K562 (cell line): ENCODE measurements around the gene STIM1. TPM values are rescaled to one million over a fixed set of nuclear protein-coding genes. Genes with fewer than 3 reads are reported as not detected.

Source experiments
- ATAC-seq: fragments of 200-7000 bp; cut with Tn5 transposase; 3 replicates; pipeline ENCODE4 v1.9.1; 2020; ENCODE audit warnings: moderate library complexity
- BruUV-seq: library from RNA; stranded (reverse); fragments of 400-500 nt; replicated peaks from 2 replicates; lab custom pipeline; 2021; lab: Mats Ljungman, UMichigan
- CTCF ChIA-PET: fragments of 300-600 bp; formaldehyde crosslinking; extraction: SDS; loops from one replicate; lab custom pipeline; 2021; ENCODE audit warnings: low intra/inter-chr PET ratio; lab: Yijun Ruan, JAX
- POLR2A ChIA-PET: fragments of 300-600, 350-650 bp; sonication (Branson Sonifier 250); formaldehyde crosslinking; extraction: SDS; loops from one replicate; lab custom pipeline; 2021; ENCODE audit warnings: antibody characterized with exemption, inconsistent platforms; lab: Yijun Ruan, JAX
- DNase-seq, 4 experiments: peaks; one replicate each; pipeline versions ENCODE4 v3.0.0 to v3.0.0-alpha.2; 2011 to 2018; ENCODE audit warnings: low spot score in 3 of 4, mixed read lengths in 3 of 4; ENCODE audit errors: extremely low read depth in 1 of 4
- FAIRE-seq: peaks from 2 replicates; lab custom pipeline; 2011; peaks lifted over from hg19 to GRCh38; lab: Jason Lieb, UNC
- H2AFZ ChIP-seq: 2 replicates; pipeline ENCODE4 v1.6.0; 2011; ENCODE audit warnings: low read depth, low read length, control low read depth, inconsistent platforms
- H3K27ac ChIP-seq: fragments of 200-600 bp; 3 replicates; pipeline ENCODE4 v1.8.0; 2011; ENCODE audit warnings: low read depth, mild to moderate bottlenecking, control low read depth, inconsistent platforms, low read length, moderate library complexity, mixed read lengths; ENCODE audit errors: extremely low read depth
- H3K27me3 ChIP-seq, 2 experiments: fragments of 300-600 bp in 1 of 2; 2 replicates in 1 of 2; 3 replicates in 1 of 2; pipeline versions ENCODE4 v1.6.0 to v1.8.0; 2011; ENCODE audit warnings: inconsistent platforms in 2 of 2, low read length in 2 of 2, mild to moderate bottlenecking in 1 of 2, mixed read lengths in 1 of 2, moderate library complexity in 1 of 2; ENCODE audit not compliant: control insufficient read depth in 2 of 2, insufficient read depth in 2 of 2
- H3K36me3 ChIP-seq: fragments of 300-600 bp; 3 replicates; pipeline ENCODE4 v1.8.0; 2011; ENCODE audit warnings: mild to moderate bottlenecking, low read length, inconsistent platforms; ENCODE audit not compliant: control insufficient read depth, insufficient read depth
- H3K4me1 ChIP-seq, 2 experiments: fragments of 200-600 bp in 1 of 2; replicated peaks in 1 of 2; 2 replicates in 1 of 2; 3 replicates in 1 of 2; pipeline versions ENCODE4 v1.5.1 to v1.8.0; 2011; ENCODE audit warnings: inconsistent platforms in 2 of 2, low read length in 2 of 2, mild to moderate bottlenecking in 1 of 2, mixed read lengths in 1 of 2, moderate library complexity in 1 of 2; ENCODE audit not compliant: control insufficient read depth in 2 of 2, insufficient read depth in 2 of 2
- H3K4me2 ChIP-seq: 2 replicates; pipeline ENCODE4 v1.6.1; 2011; ENCODE audit warnings: low read length, control low read depth, inconsistent platforms, mixed read lengths; ENCODE audit not compliant: insufficient read depth
- H3K4me3 ChIP-seq: fragments of 200-600 bp; sonication (generic), shearing (Covaris generic); 2 replicates; pipeline ENCODE4 v1.5.1; 2016; ENCODE audit warnings: control low read depth, inconsistent platforms
- H3K79me2 ChIP-seq: fragments of 200-600 bp; 3 replicates; pipeline ENCODE4 v1.8.0; 2011; ENCODE audit warnings: low read length, inconsistent platforms; ENCODE audit not compliant: control insufficient read depth, insufficient read depth
- H3K9ac ChIP-seq, 2 experiments: 2 replicates each; pipeline versions ENCODE4 v1.6.0 to v1.6.1; 2011; ENCODE audit warnings: low read depth in 2 of 2, low read length in 2 of 2, control low read depth in 1 of 2, inconsistent platforms in 1 of 2, mild to moderate bottlenecking in 1 of 2, mixed read lengths in 1 of 2; ENCODE audit not compliant: insufficient read depth in 1 of 2
- H3K9me1 ChIP-seq: one replicate; pipeline ENCODE4 v1.6.0; 2011; ENCODE audit warnings: inconsistent platforms, mild to moderate bottlenecking, low read length, moderate library complexity; ENCODE audit not compliant: control insufficient read depth, insufficient read depth
- H3K9me3 ChIP-seq: replicated peaks from 2 replicates; pipeline ENCODE4 v1.5.1; 2011; ENCODE audit warnings: low read depth, low read length, inconsistent platforms; ENCODE audit not compliant: control insufficient read depth, insufficient read depth
- H4K20me1 ChIP-seq: replicated peaks from 2 replicates; pipeline ENCODE4 v1.6.1; 2011; ENCODE audit warnings: low read length, inconsistent platforms, mixed read lengths; ENCODE audit not compliant: control insufficient read depth, insufficient read depth
- DACH1 ChIP-seq: fragments of 450-650 bp; IDR thresholded peaks from 2 replicates; pipeline ENCODE4 v1.6.1; 2018; ENCODE audit not compliant: partially characterized antibody
- EGR1 ChIP-seq: fragments of 450-650 bp; conservative IDR thresholded peaks from 2 replicates; pipeline ENCODE4 v1.6.1; 2017; ENCODE audit warnings: mild to moderate bottlenecking
- KLF1 ChIP-seq: fragments of 450-650 bp; IDR thresholded peaks from 2 replicates; pipeline ENCODE4 v1.6.1; 2016; ENCODE audit warnings: missing genetic modification characterization, missing compliant biosample characterization
- KLF13 ChIP-seq: fragments of 450-650 bp; IDR thresholded peaks from 2 replicates; pipeline ENCODE4 v1.6.1; 2016; ENCODE audit warnings: missing genetic modification characterization, low read depth, mild to moderate bottlenecking, missing compliant biosample characterization, moderate library complexity, borderline replicate concordance
- LARP7 ChIP-seq: fragments of 450-650 bp; IDR thresholded peaks from 2 replicates; pipeline ENCODE4 v1.6.1; 2016
- MAFF ChIP-seq: IDR thresholded peaks from 2 replicates; pipeline ENCODE4 v1.6.1; 2012; ENCODE audit warnings: low read length, improper control_type of control experiment
- PHTF2 ChIP-seq: fragments of 250-450 bp; sonication (Bioruptor Pico); IDR thresholded peaks from 2 replicates; pipeline ENCODE4 v1.5.0; 2021; ENCODE audit warnings: mild to moderate bottlenecking
- RBM15 ChIP-seq: fragments of 200-400 bp; formaldehyde crosslinking; IDR thresholded peaks from 2 replicates; pipeline ENCODE4 v1.6.1; 2018; ENCODE audit warnings: mild to moderate bottlenecking, low read length, moderate library complexity; ENCODE audit not compliant: insufficient read depth
- SMAD1 ChIP-seq: fragments of 150-350 bp; IDR thresholded peaks from 2 replicates; pipeline ENCODE4 v1.6.1; 2014; ENCODE audit warnings: low read length, low read depth; ENCODE audit not compliant: partially characterized antibody
- TAF15 ChIP-seq: fragments of 200-400 bp; formaldehyde crosslinking; IDR thresholded peaks from 2 replicates; pipeline ENCODE4 v1.6.1; 2017; ENCODE audit warnings: mild to moderate bottlenecking, low read depth, low read length, moderate library complexity
- ZBTB12 ChIP-seq: fragments of 250-450 bp; sonication (Bioruptor Pico); IDR thresholded peaks from 2 replicates; pipeline ENCODE4 v1.4.0; 2020
- ZNF146 ChIP-seq: IDR thresholded peaks from one replicate; pipeline ENCODE4 v1.6.1; 2018; ENCODE audit warnings: missing compliant biosample characterization; ENCODE audit not compliant: unreplicated experiment
- ZNF77 ChIP-seq: fragments of 250-450 bp; sonication (Bioruptor Pico); IDR thresholded peaks from 2 replicates; pipeline ENCODE4 v1.5.0; 2020
- WGBS: fragments of 100-300 bp; shearing (Covaris generic); methylation state at CpG from one replicate; pipeline ENCODE4 v1.1.6; 2016; ENCODE audit warnings: low coverage, mixed read lengths; ENCODE audit not compliant: insufficient coverage; ENCODE audit errors: missing lambda C conversion rate; 5-methylcytosine and 5-hydroxymethylcytosine counted together
- in situ Hi-C: fragments of 300-500 bp; cut with MboI; formaldehyde crosslinking; loops from 4 replicates; pipeline ENCODE4 v1.15.0; 2018; ENCODE audit warnings: inconsistent platforms, mixed read lengths
- intact Hi-C: fragments of 100-400 bp; cut with micrococcal nuclease; formaldehyde crosslinking; loops from 2 replicates; pipeline ENCODE4 v1.14.2; 2022
- polyA plus RNA-seq, 8 experiments: library from polyadenylated mRNA; depleted of rRNA in 4 of 8; stranded (reverse) in 5 of 8; unstranded in 3 of 8; fragments of >200 nt; fragmentation: Nextera tagmentation in 2 of 8; fragmentation: Illumina TruSeq in 1 of 8; extraction: Ambion mirVana in 2 of 8; extraction: Trizol in 1 of 8; gene quantifications; 2 replicates each; pipeline versions ENCODE4 v1.2.1 to v1.2.3, GENCODE V29; 2011 to 2014; ENCODE audit warnings: inconsistent platforms in 1 of 8, missing spikeins in 1 of 8
- total RNA-seq, 7 experiments: library from RNA; depleted of rRNA in 6 of 7; stranded (reverse); fragments of >200 nt in 6 of 7; fragmentation: Illumina TruSeq in 2 of 7; extraction: Trizol in 2 of 7; gene quantifications; 2 replicates each; pipeline versions ENCODE4 v1.2.1 to v1.2.3, GENCODE V29; 2011 to 2021; ENCODE audit warnings: low replicate concordance in 1 of 7
- TF ChIP-seq, protein P1 (sequence below): fragments of 200-800 bp; sonication (Bioruptor generic); IDR thresholded peaks from 2 replicates; pipeline ENCODE4 v1.6.1; 2017; ENCODE audit warnings: missing genetic modification characterization, missing compliant biosample characterization

The STIM1 gene
- total and polyA plus RNA-seq, 9 of the 15 experiments (the other 6 are each of a cell fraction or from before 2014, with no cell fraction given): 7.7 to 50.5 (median 22.5) TPM

- intact Hi-C loops (no loop called here), in situ Hi-C loops (no loop called here)
- Histone ChIP-seq H3K4me1 (peaks cover 0 to 17% of the 10 kb centered on the region in 2 experiments; a peak in 3 of 5 replicates), H3K79me2 (peaks cover 17% of the 10 kb centered on the region), H3K27ac (no peak overlapping the region), H3K36me3 (peaks cover 2% of the 10 kb centered on the region; the same call in 1 of the 3 replicates), H3K9ac (no peak overlapping the region), H2AFZ (no peak overlapping the region), H4K20me1 (no peaks in the 10 kb centered on the region), H3K4me2 (no peak overlapping the region), H3K9me1 (no peaks in the 10 kb centered on the region), H3K4me3 (no peak overlapping the region), H3K9me3 (no peaks in the 10 kb centered on the region), H3K27me3 (no peaks in the 10 kb centered on the region)
- ATAC-seq (no peak), DNase-seq (no peak), FAIRE-seq (no peak)
- 27% methylated on average over 1 of the region's 1 CpG for WGBS
- no peak for TF ChIP-seq KLF1
- TF ChIP-seq RBM15: no peak
- no peak for TF ChIP-seq ZNF146 (CRISPR knock-in tag)
- no peak for TF ChIP-seq LARP7
- no peak for TF ChIP-seq KLF13 (tag)
- no peak for TF ChIP-seq ZBTB12 (CRISPR knock-in tag)
- no peak for TF ChIP-seq EGR1
- no peak for TF ChIP-seq DACH1
- no peak for TF ChIP-seq MAFF
- TF ChIP-seq, protein P1, sequence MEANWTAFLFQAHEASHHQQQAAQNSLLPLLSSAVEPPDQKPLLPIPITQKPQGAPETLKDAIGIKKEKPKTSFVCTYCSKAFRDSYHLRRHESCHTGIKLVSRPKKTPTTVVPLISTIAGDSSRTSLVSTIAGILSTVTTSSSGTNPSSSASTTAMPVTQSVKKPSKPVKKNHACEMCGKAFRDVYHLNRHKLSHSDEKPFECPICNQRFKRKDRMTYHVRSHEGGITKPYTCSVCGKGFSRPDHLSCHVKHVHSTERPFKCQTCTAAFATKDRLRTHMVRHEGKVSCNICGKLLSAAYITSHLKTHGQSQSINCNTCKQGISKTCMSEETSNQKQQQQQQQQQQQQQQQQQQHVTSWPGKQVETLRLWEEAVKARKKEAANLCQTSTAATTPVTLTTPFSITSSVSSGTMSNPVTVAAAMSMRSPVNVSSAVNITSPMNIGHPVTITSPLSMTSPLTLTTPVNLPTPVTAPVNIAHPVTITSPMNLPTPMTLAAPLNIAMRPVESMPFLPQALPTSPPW (CRISPR knock-in tag): no peak
- TF ChIP-seq PHTF2 (CRISPR knock-in tag): no peak
- no peak for TF ChIP-seq TAF15
- no peak for TF ChIP-seq SMAD1
- no peak for TF ChIP-seq ZNF77 (CRISPR knock-in tag)
- ChIA-PET POLR2A (interaction anchor here (1.0 kb wide), 2 partner anchors 10 to 14 kb away, joined by 3 to 4 read pairs; no protein-coding TSS in a partner anchor), CTCF (no interaction called here)
- no TSS peak for BruUV-seq
These were observed 88.7 kb downstream of the STIM1 start for GRCh38 chr11:3944198-3944597.
